Endodermal cell (in vitro differentiated cells): Measurements from ENCODE around the gene PLCXD1. TPM values are rescaled to one million over a fixed set of nuclear protein-coding genes. Genes with fewer than 3 reads are reported as not detected.
A peak's percentile ranks its signal among the peaks of the same experiment; 100 is the strongest.

Experiments
- DNase-seq: peaks from one replicate; pipeline ENCODE4 v3.0.0-alpha.2; 2017
- H3K27ac ChIP-seq: 2 replicates; pipeline ENCODE4 v1.5.1; 2013; ENCODE audit warnings: mild to moderate bottlenecking, low read depth, low read length, moderate library complexity
- H3K27me3 ChIP-seq: 2 replicates; pipeline ENCODE4 v1.6.1; 2013; ENCODE audit warnings: mild to moderate bottlenecking, low read length, moderate library complexity; ENCODE audit not compliant: insufficient read depth, control insufficient read depth, poor library complexity, severe bottlenecking
- H3K36me3 ChIP-seq: 2 replicates; pipeline ENCODE4 v1.7.0; 2013; ENCODE audit warnings: mild to moderate bottlenecking, low read length, moderate library complexity; ENCODE audit not compliant: control insufficient read depth, insufficient read depth
- H3K4me1 ChIP-seq: one replicate; pipeline ENCODE4 v1.7.0; 2013; ENCODE audit warnings: low read length; ENCODE audit not compliant: control insufficient read depth, insufficient read depth
- H3K4me3 ChIP-seq: 2 replicates; pipeline ENCODE4 v1.5.1; 2013; ENCODE audit warnings: mild to moderate bottlenecking, low read length, moderate library complexity
- H3K9ac ChIP-seq: 2 replicates; pipeline ENCODE4 v1.6.1; 2013; ENCODE audit warnings: mild to moderate bottlenecking, low read length, moderate library complexity; ENCODE audit not compliant: poor library complexity, severe bottlenecking; ENCODE audit errors: extremely low read depth
- H3K9me3 ChIP-seq: 2 replicates; pipeline ENCODE4 v1.6.1; 2013; ENCODE audit warnings: mild to moderate bottlenecking, low read length, moderate library complexity; ENCODE audit not compliant: control insufficient read depth
- H3K27ac Mint-ChIP-seq: 2 replicates; pipeline ENCODE4 v1.8.0; 2020; ENCODE audit warnings: mixed read lengths
- H3K27me3 Mint-ChIP-seq: 2 replicates; pipeline ENCODE4 v1.8.0; 2021; ENCODE audit warnings: mild to moderate bottlenecking, mixed read lengths; ENCODE audit not compliant: insufficient read depth
- H3K36me3 Mint-ChIP-seq: 2 replicates; pipeline ENCODE4 v1.8.0; 2020; ENCODE audit warnings: low read depth, mixed read lengths
- H3K4me1 Mint-ChIP-seq: 2 replicates; pipeline ENCODE4 v1.8.0; 2020; ENCODE audit warnings: mixed read lengths
- H3K4me3 Mint-ChIP-seq: 2 replicates; pipeline ENCODE4 v1.8.0; 2020; ENCODE audit warnings: mild to moderate bottlenecking, moderate library complexity, mixed read lengths
- H3K9me3 Mint-ChIP-seq: 2 replicates; pipeline ENCODE4 v1.8.0; 2020; ENCODE audit warnings: mild to moderate bottlenecking, mixed read lengths
- CTCF ChIP-seq: fragments of 200-600 bp; sonication (generic); conservative IDR thresholded peaks from 2 replicates; pipeline ENCODE4 v1.5.0; 2021; ENCODE audit warnings: antibody characterized with exemption, mild to moderate bottlenecking
- WGBS, 2 experiments: methylation state at CpG; one replicate each; pipeline versions ENCODE4 v1.1.5 to v1.1.7; 2013; ENCODE audit warnings: missing lambda C conversion rate in 2 of 2, mixed read lengths in 1 of 2; ENCODE audit not compliant: insufficient coverage in 1 of 2, insufficient read length in 1 of 2; 5-methylcytosine and 5-hydroxymethylcytosine counted together
- total RNA-seq, 2 donors: library from RNA; stranded (reverse); fragmentation: NEBNext Ultra II Directional in 1 of 2; extraction: Animal tissue kit (Norgen Biotek cat#: 25700) in 1 of 2; gene quantifications; 2 replicates in 1 of 2; 3 replicates in 1 of 2; pipeline ENCODE4 v1.2.1, GENCODE V29; 2021

Gene PLCXD1
- total RNA-seq, 2 donors from 2014 or later: 70.3 to 96.9 TPM

GRCh38 chrX:346034-346813, 65.0 kb downstream of the PLCXD1 start:
- H3K27me3 ChIP-seq: no peaks in the 10 kb centered on the region
- H3K9ac ChIP-seq: no peak overlapping the region
- H3K27me3 Mint-ChIP-seq: no peaks in the 10 kb centered on the region
- H3K4me1 ChIP-seq: no peaks in the 10 kb centered on the region
- H3K4me3 Mint-ChIP-seq: no peak overlapping the region
- peaks cover 10% of the 10 kb centered on the region for H3K36me3 ChIP-seq
- 95 to 96% methylated on average over 28 to 74 of the region's 75 CpGs for WGBS, 2 experiments
- no peaks in the 10 kb centered on the region for H3K9me3 ChIP-seq
- H3K27ac Mint-ChIP-seq: no peak overlapping the region
- H3K4me1 Mint-ChIP-seq: no peaks in the 10 kb centered on the region
- H3K27ac ChIP-seq: no peak overlapping the region
- peaks cover 7% of the 10 kb centered on the region for H3K9me3 Mint-ChIP-seq
- peak; percentile 31 for TF ChIP-seq CTCF
- peaks cover 40% of the 10 kb centered on the region for H3K36me3 Mint-ChIP-seq
- no peak overlapping the region for H3K4me3 ChIP-seq
- no peak for DNase-seq

GRCh38 chrX:347351-348117, 66.4 kb downstream of the PLCXD1 start:
- H3K36me3 ChIP-seq: peaks cover 10% of the 10 kb centered on the region
- H3K27ac Mint-ChIP-seq: no peak overlapping the region
- no peaks in the 10 kb centered on the region for H3K4me1 ChIP-seq
- no peaks in the 10 kb centered on the region for H3K4me1 Mint-ChIP-seq
- no peak for TF ChIP-seq CTCF
- H3K9ac ChIP-seq: no peak overlapping the region
- peaks cover 34% of the 10 kb centered on the region for H3K36me3 Mint-ChIP-seq
- H3K27ac ChIP-seq: no peak overlapping the region
- H3K4me3 Mint-ChIP-seq: no peak overlapping the region
- H3K27me3 ChIP-seq: no peaks in the 10 kb centered on the region
- no peaks in the 10 kb centered on the region for H3K27me3 Mint-ChIP-seq
- H3K9me3 Mint-ChIP-seq: no peaks in the 10 kb centered on the region
- H3K4me3 ChIP-seq: no peak overlapping the region
- DNase-seq: no peak
- H3K9me3 ChIP-seq: no peaks in the 10 kb centered on the region
- WGBS, 2 experiments: 96 to 97% methylated on average over 41 to 59 of the region's 59 CpGs

- Mint-ChIP-seq H3K4me3 (no peak overlapping the region), H3K4me1 (no peaks in the 10 kb centered on the region), H3K9me3 (no peaks in the 10 kb centered on the region), H3K27ac (no peak overlapping the region), H3K27me3 (no peaks in the 10 kb centered on the region), H3K36me3 (peaks cover 41% of the 10 kb centered on the region)
- Histone ChIP-seq H3K9ac (no peak overlapping the region), H3K4me1 (no peaks in the 10 kb centered on the region), H3K27me3 (no peaks in the 10 kb centered on the region), H3K9me3 (no peaks in the 10 kb centered on the region), H3K36me3 (peaks cover 10% of the 10 kb centered on the region), H3K27ac (peak overlapping the region; percentile 63), H3K4me3 (no peak overlapping the region)
- 89 to 90% methylated on average over 8 to 11 of the region's 11 CpGs for WGBS, 2 experiments
- no peak for DNase-seq
- TF ChIP-seq CTCF: no peak
Observed at GRCh38 chrX:348461-349117, 67.4 kb downstream of the PLCXD1 start.
